HG02970 (cell line): ENCODE data around the gene GRID2.
"Not testable (repeated sequence)": the region's sequence is repeated elsewhere in the genome, so short reads cannot be mapped to it uniquely, and the experiment has no call there.

Source experiments
- ATAC-seq: cut with Tn5 transposase; IDR thresholded peaks from one replicate; pipeline ENCODE4 v1.9.1; 2021; ENCODE audit warnings: mild to moderate bottlenecking, moderate library complexity, moderate number of reproducible peaks; ENCODE audit not compliant: unreplicated experiment, low FRiP score

GRID2 gene

DNA sequence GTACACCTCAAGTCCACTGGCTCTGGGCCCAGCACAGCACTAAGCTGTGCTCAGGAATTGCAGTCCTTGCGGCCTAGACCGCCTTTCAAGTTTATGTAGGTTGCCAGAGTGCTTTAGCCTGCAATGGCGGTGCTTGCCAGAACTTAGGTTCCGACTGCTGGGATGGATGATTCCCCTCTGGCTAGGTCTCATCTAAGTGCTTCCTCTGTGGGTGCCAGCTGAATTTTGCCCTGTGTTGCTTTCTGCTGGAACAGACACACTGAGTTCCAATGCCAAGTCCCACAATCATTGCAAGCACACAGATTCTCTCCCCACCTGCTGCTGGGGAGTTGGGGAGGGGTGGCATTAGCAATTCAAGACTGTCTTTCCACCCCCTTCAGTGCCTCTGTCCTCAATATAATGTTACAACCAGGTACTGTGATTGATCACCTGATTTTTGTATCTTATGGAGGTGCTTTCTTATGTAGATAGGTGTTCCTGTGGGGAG is 129.5 kb downstream of the GRID2 start:
- ATAC-seq, result no peak

DNA sequence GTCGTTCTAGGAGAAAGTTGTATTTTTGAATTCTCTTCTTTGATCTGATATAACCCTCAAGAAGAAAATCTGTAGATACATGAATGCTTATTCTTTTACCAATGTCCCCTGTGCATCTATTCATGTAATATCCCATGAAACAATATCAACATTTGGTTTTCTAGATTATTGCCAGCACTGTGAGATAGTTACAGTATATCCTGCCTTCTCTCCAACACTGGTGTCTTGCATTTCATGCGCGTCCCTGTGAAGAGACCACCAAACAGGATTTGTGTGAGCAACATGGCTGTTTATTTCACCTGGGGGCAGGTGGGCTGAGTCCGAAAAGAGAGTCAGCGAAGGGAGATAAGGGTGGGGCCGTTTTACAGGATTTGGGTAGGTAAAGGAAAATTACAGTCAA is 135.0 kb downstream of the GRID2 start:
- ATAC-seq, result not testable (repeated sequence)

DNA sequence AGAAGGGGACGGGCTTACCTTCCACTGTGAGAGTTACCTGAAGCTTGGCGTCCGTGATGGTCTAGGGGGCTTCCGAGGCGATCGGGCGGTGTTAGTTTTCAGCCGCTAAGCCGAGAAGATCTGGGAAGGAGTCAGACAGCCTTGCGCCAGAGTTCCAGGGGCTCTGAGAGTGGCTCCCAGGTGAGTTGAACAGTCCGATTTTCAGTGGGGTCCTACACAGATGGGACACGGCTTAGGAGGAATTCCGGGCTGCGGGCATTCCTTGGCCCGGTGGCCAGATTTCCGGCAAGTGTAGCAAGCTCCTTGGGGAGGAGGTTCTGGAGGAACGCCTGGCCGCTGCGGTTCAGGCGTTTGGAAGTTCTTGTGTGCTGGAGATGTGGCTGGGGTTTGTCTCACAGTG is 138.4 kb downstream of the GRID2 start:
- not testable (repeated sequence) for ATAC-seq

DNA sequence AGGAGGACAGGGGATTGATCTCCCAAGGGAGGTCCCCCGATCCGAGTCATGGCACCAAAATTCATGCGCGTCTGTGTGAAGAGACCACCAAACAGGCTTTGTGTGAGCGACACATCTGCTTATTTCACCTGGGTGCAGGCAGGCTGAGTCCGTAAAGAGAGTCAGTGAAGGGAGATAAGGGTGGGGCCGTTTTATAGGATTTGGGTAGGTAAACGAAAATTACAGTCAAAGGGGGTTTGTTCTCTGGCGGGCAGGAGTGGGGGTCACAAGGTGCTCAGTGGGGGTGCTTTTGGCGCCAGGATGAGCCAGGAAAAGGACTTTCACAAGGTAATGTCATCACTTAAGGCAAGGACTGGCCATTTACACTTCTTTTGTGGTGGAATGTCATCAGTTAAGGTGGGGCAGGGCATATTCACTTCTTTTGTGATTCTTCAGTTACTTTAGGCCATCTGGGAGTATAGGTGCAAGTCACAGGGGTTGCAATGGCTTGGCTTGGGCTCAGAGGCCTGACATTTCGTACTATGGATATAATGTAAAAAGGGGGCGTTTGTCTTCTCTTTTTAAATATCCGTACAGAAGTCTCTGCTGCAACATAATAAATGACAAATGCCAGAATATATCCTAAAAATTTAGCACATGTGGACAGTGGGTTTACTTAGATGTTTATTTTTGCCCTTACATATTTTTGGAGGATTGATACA is 140.5 kb downstream of the GRID2 start:
- not testable (repeated sequence) for ATAC-seq

DNA sequence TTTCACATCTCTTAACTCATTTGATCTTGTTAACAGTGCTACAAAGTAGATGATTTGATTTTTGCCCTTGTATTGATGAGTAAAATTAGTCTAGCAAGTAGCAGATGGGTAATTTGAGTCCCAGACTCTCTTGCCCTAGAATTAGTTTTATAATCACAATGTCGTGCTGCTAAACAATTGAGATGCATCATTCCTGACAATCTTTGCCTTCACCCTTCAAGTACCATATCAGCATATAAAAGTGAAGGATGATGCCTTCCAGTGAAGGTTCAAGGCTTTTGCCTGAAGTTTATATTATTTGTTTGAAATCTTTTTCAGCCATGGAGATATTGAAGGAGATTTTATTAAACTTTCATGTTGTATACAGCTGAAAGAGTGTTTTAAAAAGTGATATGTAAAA is 141.4 kb downstream of the GRID2 start:
- no peak for ATAC-seq

DNA sequence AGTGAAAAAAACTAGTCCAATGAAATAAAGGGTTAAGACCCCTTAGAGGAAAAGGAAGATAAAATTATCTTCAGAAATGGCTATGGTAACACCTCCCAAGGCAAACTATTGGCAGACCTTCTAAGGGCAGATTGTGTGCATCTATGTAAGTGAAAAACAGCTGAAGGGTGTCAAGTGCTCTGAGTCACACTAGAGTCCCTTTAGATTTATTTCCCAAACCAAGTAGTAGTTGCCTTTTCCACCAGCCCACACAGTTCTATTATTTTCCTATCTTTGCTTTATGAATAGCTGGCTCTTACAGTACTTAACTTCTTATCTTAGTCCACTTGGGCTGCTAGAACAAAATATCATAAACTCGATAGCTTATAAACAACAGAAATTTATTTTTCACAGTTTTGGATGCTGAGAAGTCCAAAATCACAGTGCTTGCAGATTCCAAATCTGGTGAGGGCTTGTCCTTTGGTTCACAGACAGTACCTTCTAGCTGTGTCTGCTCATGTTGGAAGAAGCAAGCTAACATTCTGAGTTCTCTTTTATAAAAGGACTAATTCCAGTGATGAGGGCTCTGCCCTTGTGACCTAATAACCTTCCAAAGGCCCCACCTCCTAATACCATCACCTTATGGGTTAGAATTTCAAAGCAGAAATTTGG is 143.6 kb downstream of the GRID2 start:
- no peak for ATAC-seq

DNA sequence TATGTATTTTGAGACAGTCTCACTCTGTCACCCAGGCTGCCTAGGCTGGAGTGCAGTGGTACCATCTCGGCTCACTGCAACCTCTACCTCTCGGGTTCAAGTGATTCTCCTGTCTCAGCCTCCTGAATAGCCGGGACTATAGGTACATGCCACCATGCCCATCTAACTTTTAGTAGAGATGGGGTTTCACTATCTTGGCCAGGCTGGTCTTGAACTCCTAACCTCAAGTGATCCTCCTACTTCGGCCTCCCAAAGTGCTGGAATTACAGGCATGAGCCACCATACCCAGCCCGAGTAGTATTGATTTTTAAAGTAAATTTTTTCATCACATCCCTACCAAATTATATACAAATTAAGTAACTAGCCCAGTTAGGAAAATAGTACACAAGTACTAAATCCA is 144.4 kb downstream of the GRID2 start:
- not testable (repeated sequence) for ATAC-seq

DNA sequence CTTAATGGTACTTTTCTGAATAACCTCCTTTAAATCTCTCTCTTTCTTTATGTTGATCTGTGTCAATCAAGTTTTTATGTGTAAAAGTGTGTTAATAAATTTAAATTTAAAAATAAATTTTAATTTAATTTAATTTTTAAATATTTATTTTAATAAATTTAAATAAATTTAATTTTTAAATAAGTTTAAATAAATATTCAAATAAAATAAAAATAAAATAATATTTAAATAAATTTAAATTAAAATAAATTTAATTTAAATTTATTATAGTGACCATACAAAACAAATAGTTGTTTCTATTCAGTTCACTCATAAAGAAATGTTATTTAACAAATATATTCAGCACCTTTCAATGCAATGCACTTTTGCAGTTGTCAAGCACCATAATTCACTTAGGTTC is 146.9 kb downstream of the GRID2 start:
- no peak for ATAC-seq

DNA sequence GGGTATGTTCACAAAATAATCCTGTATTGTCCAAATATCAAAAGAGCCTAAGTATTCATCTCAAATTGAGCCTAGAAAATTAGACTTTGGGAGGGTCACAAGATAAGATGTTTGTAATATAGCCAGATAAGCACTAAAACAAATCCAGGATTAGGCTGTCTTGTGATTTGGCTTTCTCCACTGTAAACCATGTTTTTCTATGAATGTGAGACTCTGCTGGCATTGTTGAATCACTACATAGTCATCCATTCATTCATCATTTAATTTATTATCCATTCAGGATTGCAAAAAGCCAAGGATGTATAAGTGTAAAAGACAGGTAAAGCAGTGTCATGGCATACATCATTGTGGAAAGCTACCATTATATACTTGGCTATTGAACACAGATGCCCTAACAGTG is 148.0 kb downstream of the GRID2 start:
- no peak for ATAC-seq

DNA sequence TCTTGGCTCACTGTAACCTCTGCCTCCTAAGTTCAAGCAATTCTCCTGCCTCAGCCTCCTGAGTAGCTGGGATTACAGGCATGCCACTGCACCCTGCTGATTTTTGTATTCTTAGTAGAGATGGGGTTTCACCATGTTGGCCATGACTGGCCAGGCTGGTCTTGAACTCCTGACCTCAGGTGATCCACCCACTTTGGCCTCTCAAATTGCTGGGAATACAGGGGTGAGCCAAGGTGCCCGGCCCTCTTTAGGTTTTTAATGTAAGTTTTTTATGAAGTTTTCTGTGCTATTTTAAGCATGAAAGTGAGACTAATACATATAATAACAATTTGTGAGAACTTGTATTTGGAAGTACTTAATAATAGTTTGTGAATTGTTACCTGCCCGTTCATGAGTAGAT is 148.6 kb downstream of the GRID2 start:
- ATAC-seq, result not testable (repeated sequence)

DNA sequence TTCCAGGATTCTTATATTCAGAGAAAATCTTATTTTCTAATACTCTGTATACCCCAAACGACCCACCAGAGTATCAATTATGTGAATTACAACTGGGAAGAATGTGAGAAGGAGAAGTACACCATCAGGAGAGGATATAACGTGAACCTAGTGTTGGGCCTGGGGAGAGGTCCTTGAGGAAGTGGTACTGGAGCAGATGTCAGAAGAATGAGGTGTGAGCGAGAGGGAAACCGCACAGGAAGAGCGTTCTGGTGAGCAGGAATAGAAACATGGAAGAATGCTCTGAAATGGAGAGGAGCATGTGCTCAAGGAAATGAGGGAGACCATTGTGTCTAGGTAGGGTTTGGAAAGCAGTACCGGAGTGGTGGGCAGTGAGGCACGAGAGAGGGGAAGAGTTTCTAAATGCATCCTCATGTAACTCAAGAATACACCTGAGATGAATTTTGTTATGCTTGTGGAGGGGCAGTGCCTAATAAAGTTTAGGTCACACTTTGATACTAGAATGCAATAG is 151.6 kb downstream of the GRID2 start:
- ATAC-seq, result no peak

DNA sequence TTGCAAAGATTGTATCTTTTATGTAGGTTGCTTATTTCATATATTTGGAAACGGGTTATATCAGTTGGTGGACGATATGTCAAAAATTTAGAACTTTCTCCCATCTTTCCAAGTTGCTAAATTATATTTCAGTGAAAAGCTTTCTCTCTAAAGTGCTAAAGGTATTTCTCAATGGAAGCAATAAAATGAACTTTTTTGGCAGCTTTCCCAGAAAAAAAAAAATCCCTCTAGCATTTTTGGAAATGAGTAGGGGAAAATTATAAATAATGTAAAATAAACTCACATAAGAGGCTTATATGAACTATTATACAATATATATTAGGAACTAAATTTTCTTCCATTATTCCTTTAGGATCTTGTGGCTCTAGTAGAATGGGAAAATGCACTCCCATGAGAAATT is 152.2 kb downstream of the GRID2 start:
- ATAC-seq, result no peak

DNA sequence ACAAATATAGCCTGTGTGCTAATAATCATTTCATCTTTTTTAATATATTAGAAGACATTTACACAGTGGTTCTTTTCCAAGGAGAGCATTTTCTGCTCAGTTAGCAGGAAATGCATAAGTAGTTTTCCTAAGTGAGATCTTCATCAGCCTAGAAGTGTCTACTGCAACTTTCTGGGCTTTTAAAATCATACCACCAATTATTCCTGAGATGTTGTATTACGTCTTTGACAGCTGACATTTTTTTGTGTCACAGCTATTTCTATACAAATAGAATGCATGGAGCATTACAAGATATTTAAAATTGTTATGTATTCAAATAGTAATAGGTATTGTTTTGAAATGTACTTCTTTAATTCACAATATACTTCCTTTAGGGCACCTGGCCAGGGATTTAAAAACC is 158.0 kb downstream of the GRID2 start:
- ATAC-seq, result no peak

DNA sequence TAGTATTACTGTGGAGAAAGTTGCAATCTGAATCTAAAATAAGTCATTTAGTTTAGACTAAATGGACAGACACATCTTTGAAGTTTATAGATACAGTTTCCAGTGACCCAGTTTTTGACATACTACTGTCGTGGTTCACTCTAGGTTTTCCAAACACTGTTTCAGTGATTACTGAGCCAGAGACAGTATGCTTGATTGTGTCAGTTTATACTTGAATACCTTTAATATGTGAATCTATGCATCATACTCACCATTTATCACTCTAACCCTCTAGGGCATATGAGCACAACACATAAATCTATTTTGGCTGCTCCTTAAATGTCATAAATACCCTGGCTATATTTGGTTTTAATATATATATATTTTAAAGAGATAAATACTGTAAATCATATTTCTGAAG is 173.5 kb downstream of the GRID2 start:
- no peak for ATAC-seq

DNA sequence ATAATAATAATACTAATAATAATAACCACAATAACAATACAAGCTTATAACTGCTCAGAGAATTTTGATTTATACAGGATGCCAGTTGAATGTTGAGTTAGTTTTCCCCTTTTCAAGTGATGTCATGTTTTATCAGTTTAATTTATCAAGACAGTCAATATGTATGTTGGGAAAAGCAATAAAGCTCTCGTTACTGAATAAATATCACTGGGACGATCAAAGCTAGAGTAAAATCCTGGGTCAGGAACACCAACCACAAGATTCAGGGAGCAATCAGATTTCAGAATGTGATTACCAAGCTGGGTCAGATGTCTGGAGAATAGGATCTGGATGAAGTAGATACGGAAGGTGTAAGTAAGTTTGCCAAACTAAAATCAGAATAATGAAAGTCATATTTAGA is 179.6 kb downstream of the GRID2 start:
- no peak for ATAC-seq

DNA sequence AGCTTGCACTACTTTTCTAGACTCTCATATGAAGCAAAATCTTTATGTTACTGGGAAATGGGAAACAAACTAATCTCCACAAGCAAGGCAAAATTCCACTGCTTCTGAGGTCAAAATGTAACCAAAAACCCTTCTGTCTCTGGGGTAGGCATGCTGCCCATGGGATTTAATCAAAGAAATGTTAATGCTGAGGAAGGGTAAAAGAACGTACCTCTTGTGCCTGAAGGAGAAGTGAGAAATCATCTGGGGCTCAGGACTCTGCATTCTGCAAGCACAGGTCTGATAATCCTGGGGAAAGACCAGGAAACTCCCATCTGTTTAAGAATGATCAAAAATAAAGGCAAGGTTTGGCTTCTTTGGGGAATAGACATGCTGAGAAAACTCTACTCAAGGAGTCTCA is 184.7 kb downstream of the GRID2 start:
- no peak for ATAC-seq

DNA sequence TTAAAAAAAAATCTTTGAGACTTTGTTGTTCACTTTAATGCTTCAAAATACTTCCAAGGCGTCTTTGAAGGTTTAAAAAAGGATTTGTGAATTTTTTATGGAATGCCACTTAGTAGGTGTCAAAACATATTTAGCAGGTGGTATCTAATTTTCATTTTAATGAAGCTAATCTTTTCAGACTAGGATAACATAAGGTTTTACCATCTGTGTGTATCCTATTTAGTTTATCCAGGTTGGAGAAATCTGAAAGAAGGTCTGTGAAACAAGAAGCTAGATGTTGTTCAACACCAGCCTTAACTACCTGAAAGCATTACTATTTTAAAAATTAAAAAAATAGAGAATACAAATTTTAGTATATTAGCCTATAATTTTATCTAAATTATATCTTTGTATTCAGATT is 193.4 kb downstream of the GRID2 start:
- no peak for ATAC-seq

DNA sequence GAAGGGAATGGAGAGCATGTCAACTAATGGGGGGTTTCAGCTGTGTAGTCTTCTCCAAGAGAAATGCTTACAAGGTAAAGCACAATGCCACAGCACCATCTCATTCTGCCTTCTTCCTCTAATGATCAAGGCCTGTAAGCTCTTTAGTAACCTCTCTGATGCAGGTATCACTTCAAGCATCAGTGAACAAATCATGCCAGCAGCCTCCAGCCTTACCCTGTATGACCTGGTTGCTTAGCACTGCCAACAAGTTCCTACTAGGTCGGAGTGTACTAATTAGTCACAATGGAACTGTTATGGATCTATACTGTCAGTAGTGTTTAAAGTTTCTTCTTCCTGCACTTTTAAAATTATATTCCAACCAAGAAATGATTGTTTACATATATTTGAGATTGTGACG is 197.7 kb downstream of the GRID2 start:
- ATAC-seq, result no peak

DNA sequence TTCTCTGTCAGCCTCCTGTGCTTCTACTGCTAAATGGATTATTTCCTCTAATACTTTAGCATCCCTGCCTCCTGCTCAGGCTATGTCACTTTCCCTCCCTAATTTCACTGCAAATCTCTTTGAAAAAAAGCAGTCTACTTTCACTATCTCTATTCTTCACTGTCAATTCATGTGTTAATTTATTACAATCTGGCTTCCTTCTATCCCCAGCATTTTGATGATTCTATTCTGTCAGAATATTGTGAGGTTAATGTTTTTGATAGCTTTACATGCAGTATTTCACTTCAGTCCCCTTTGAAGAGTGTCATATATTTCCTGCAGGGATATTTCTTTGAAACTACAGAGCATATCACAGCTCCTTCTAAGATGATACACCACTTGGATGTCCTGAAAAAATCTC is 203.2 kb downstream of the GRID2 start:
- ATAC-seq, result no peak

DNA sequence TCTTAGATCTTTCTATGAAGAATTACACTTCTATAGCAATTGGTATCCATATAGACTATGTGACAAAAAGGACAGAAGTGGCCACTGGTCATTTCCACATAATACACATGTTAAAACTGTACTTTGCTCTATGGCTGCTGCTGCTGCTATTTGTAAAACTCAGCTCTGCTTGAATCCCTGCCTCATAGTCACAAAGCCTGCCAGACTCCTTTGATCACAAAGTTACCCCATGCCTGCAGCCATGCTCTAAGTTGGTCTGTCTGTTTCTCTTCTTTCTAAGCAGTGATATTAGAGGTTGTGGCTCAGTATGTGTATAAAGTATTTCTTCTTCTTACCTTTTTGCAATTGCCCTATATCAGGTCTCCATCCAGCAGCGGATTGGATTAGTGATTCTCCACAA is 210.9 kb downstream of the GRID2 start:
- ATAC-seq, result no peak

DNA sequence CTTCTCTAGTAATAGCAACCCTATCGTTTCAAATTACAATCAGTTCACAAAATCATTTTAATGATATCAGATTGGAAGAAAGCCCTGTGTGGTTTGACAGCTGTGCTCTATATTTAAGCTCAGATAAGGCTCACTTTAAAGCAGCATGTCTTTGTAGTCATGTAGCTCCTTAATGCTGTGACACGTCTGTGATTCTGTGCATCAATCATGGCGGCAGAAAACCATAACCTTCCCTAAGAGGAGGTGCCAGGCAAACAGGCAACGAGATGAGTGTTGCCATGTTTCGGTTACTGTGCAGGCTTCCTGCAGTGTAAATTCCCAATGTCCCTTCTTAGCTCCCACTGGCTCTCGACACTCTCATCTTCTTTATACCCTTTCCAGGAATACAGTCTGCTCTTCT is 212.7 kb downstream of the GRID2 start:
- no peak for ATAC-seq

DNA sequence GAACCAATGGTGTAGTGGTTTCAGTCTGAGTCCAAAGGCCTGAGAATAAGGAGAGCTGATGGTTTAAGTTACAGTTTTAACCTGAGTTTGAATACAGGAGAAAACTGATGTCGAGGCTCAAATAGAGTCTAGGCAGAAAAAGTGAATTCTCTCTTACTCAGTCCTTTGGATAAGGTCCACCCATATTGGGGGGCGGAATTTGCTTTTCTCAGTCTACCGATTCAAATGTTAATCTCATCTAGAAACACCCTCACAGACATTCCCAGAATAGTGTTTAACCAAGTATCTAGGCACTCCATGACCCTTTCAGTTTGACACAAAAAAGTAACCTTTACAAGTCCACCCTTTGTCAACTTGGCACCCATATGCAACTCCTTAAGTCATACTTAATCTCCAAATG is 216.0 kb downstream of the GRID2 start:
- no peak for ATAC-seq
